ENCODE results near the gene OR51F2. TPM values are rescaled to one million over a fixed set of nuclear protein-coding genes. Genes with fewer than 3 reads are reported as not detected.

The OR51F2 gene
- not detected in 2 replicates for total RNA-seq

GRCh38 chr11:4821021-4821420 is at the start of gene OR51F2:
OR51F2 (plus strand) TSS chr11:4821321; CDS start chr11:4821422, 101 bp downstream.

GRCh38 chr11:4804280-4804679 is 16.8 kb upstream of the OR51F2 start, which contains the start of gene OR52R1:
OR52R1 (minus strand) TSS chr11:4804380; CDS start chr11:4804380, 0 bp downstream.

DNA sequence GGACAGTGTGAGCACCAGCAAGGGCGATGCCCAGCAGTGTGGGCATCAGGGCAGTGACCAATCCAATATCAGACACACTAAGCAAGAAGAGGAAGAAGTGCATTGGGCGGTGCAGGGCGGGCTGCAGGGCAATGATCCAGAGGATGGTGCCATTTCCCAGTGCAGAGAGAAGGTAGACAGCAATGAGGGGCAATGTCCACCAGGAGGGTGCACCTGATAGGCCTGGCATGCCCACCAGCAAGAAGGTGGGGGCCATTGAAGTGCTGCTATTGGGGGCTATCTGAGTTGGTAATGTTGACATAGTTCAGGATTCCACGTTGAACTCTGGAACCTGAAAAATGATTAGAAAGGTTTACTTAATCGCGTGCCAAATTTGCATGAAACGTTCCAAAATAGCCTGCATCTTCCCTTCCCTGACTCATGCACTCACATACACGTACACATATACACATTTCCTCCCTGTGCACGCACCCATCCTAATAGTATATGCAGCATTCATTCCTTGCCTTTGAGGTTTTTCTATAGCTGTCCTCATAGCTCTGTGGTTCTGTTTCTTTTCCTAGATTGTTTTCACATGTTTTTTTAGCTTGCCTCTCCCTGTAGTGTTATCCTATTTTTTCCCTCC is 27.9 kb downstream of the OR51F2 start, which contains the start of gene OR51S1:
Gene OR51S1 (minus strand): TSS at position 301 of the 625 bp plus-strand sequence. CDS start 0 bp downstream, at position 301.

Other genes with a start within 250 kb of the OR51F2 start
- not detected in 2 replicates for gene OR52I2, start 239.6 kb upstream of the OR51F2 start, total RNA-seq
- gene OR52I1, start 227.3 kb upstream of the OR51F2 start, total RNA-seq: not detected in 2 replicates
- gene TRIM68, start 213.1 kb upstream of the OR51F2 start, total RNA-seq: 7.7 and 11.0 TPM in 2 replicates
- not detected in 2 replicates for gene OR51D1, start 183.8 kb upstream of the OR51F2 start, total RNA-seq
- not detected in 2 replicates for gene OR51E1, start 177.3 kb upstream of the OR51F2 start, total RNA-seq
- 0.19 and 0.56 TPM in 2 replicates for gene OR51E2, start 123.5 kb upstream of the OR51F2 start, total RNA-seq
- not detected in 2 replicates for gene MMP26, start 116.5 kb upstream of the OR51F2 start, total RNA-seq
- not detected in 2 replicates for gene OR51F1, start 51.4 kb upstream of the OR51F2 start, total RNA-seq
- gene OR52R1, start 16.9 kb upstream of the OR51F2 start, total RNA-seq: not detected in 2 replicates
- not detected in 2 replicates for gene OR51S1, start 27.9 kb downstream of the OR51F2 start, total RNA-seq
- not detected in 2 replicates for gene OR51T1, start 60.6 kb downstream of the OR51F2 start, total RNA-seq
- gene OR51A7, start 82.5 kb downstream of the OR51F2 start, total RNA-seq: not detected in 2 replicates
- not detected in 2 replicates for gene OR51G2, start 98.0 kb downstream of the OR51F2 start, total RNA-seq
- gene OR51G1, start 103.0 kb downstream of the OR51F2 start, total RNA-seq: not detected in 2 replicates
- gene OR51A4, start 126.3 kb downstream of the OR51F2 start, total RNA-seq: under 0.01 TPM in 1 of 2 replicates, not detected in the other
- gene OR51A2, start 134.4 kb downstream of the OR51F2 start, total RNA-seq: not detected in 2 replicates
- gene OR51L1, start 173.5 kb downstream of the OR51F2 start, total RNA-seq: not detected in 2 replicates
- gene OR52J3, start 225.2 kb downstream of the OR51F2 start, total RNA-seq: not detected in 2 replicates
- gene OR52E2, start 238.3 kb downstream of the OR51F2 start, total RNA-seq: not detected in 2 replicates
- gene OR52E1, start 248.3 kb downstream of the OR51F2 start, total RNA-seq: not detected in 2 replicates